G401 (cell line): ENCODE results near the gene AGAP1. TPM values are rescaled to one million over a fixed set of nuclear protein-coding genes. Genes with fewer than 3 reads are reported as not detected.

Experiments used
- DNase-seq: peaks from one replicate; pipeline ENCODE4 v3.0.0-alpha.2; 2015; ENCODE audit warnings: low spot score
- in situ Hi-C: cut with HindIII; loops from 2 replicates; pipeline ENCODE4 v1.10.0; 2016; ENCODE audit warnings: low sequenced_read_pairs, mixed read lengths
- total RNA-seq: library from RNA; depleted of rRNA; stranded (reverse); fragments of >200 nt; shearing (Covaris generic); gene quantifications from 2 replicates; pipeline ENCODE4 v1.2.3, GENCODE V29; 2014

The AGAP1 gene
- total RNA-seq, 1 experiment from 2014 or later, result 14.4 TPM

DNA sequence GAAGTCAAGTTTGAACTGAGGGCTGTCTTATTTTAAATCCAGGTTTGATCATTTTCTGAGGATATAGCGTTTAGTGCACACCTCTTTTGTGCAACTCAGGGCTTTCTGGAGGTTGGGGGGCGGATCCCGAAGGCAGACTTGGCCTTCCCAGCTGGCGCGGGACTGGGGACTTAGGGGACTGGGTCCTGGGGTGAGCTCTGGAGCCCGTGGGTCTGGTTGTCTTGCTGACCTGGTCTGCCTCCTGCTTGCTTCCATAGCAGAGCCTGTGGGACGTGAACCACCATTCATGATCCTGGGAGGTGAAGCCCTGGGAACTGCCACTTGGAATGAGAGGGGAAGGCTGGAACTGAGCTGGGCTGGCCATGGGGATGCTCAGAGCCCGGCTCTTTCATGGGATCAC, 63.1 kb downstream of the AGAP1 start:
- in situ Hi-C loops, result loop anchor here (10.0 kb wide), 1 partner anchor 68 kb away; no protein-coding TSS in a partner anchor
- DNase-seq, result no peak

DNA sequence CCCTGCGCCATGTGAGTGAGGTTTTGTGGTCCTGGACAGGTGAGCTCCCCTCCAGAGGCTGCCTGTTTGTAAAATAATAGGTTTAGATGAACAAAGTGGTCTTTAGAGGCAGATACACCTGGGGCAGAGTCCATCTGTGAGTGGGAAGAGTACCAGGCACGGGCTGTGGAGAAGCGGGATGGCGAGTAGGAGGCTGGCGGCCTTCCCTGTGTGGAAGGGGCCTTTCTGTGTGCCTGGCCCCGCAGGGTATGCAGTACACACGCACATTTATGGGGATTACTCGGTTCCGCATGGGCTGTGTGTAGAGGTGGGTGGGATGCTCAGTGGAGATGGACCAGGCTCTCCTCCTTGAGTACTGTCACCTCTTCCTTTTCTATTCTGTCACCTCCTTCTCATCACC, 64.1 kb downstream of the AGAP1 start:
- DNase-seq, result no peak
- in situ Hi-C loops, result loop anchor here (10.0 kb wide), 1 partner anchor 67 kb away; no protein-coding TSS in a partner anchor

DNA sequence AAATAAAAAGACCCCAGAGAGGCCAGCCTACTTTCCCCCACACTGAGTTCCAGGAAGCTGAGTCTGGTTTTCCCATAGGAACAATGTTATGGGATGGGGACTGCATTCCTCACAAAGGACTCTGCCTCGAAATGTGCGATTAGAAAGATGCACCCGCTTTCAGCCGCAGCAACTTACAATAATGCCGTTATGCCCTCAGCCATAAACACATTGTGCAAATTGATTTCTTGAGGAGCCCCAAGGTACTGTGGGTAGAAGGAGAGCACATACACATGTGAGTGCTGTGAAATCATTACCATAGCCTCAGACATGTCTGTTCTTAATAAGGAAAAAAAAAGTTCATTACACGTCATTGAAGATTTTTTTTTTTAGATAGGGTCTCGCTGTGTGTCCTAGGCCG, 64.7 kb downstream of the AGAP1 start:
- in situ Hi-C loops, result loop anchor here (10.0 kb wide), 1 partner anchor 66 kb away; no protein-coding TSS in a partner anchor
- no peak for DNase-seq

DNA sequence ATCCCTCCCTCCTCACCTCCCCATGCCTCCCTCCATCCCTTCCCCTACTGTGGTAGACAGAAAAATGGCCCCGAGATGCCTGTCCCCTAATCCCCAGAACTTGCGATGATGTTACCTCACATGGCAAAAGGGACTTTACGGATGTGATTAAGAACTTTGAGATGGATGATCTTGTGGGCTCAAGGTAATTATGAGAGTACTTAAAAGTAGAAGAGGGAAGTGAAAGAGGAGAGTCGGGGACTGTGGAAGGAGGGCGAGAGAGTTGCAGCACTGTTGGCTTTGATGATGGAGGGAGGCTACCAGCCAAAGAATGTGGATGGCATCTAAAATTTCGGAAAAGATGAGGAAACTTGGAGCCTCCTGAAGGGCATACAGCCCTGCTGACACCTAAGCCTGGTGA, 66.5 kb downstream of the AGAP1 start:
- DNase-seq, result no peak
- in situ Hi-C loops, result no loop called here

DNA sequence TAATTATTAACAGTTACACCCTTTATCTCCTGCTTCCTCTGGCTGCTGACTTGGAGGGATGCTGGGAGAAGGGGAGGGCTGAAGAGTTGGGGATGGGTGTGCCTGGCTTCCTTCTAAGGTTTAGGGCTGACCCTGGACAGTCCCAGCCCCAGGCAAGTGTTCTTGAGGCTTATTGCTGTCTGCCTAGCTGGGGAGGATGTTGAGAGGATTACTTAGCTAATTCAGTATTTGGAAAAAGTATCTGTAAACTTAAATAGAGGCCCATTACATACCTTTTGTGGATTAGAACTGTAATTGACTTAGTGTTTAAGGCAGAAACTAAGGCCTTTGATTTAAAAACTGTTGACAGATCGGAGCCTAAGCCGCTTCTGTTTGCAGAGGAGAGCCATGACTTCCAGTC, 67.6 kb downstream of the AGAP1 start:
- no peak for DNase-seq
- in situ Hi-C loops, result no loop called here

DNA sequence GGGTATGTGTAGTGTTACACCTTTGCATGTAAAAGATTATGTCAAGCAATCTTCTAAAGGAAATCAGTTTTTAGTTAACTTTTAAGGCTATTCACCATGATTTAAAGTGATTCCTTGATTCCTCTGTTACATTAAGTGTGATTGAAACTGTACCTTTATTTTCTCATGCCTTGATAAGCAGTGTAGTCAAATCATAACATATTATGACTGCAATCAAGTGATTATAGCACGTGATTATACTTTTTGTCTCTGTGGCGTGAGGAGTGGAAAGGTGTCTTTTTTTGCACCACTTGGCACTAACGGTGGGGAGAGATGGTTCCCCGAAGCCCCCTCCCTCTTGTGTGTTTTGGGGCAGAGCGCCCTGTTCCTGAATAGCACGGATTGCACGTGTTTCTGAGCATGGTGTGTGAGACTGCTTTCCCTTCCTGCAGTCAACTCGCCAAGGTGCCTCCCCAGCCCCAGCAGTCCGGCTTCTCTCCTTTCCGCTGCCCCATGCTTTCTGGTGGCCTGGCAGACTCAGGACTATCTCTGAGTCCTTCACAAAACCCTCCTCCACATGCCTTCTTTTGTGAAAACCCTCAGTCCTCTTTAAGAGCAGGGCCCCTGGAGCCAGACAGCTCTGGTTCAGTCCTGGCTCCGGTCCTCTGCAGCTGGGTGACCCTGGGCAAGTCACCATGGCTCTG, 68.4 kb downstream of the AGAP1 start:
- in situ Hi-C loops, result no loop called here
- no peak for DNase-seq

DNA sequence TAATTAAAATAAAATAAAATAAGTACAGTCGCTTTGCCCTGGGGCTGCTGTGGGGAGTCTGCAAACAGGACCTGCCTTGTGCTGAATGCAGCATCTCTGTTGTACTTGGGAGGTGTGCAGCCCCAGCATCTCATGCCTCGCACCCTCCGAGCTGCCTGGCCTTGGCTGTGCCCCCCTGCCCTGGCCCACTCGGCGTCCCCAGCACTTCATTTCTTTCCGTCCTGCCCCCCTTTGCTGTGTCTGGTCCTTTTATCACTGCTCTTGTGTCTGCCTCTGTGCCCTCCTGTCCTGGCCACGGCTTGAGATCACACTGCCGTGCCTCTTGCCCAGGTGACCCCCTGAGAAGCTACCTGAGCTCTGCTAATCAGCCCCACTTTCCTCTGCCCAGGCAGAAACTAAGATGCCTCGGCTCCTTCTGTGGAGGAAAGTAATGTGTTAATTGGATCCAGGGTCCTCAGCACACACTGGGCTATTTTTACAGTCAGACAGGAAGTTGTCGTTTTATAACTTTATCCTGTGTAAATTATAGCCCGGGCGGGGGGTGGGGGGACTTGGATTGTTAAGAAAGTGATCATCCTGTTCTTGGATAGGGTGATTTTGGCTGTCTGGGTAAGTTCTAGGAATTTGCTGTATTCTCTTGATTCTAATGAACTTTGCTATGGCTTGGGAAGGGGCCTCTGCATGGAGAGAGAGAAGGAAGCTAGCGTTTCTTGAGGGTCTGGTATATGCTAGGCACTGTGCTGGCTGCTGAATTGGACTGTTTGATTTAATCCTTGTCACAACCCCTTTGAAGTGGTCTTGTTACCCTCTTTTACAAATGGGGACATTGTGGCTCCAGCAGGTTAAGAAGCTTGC, 69.4 kb downstream of the AGAP1 start:
- no peak for DNase-seq
- in situ Hi-C loops, result no loop called here

DNA sequence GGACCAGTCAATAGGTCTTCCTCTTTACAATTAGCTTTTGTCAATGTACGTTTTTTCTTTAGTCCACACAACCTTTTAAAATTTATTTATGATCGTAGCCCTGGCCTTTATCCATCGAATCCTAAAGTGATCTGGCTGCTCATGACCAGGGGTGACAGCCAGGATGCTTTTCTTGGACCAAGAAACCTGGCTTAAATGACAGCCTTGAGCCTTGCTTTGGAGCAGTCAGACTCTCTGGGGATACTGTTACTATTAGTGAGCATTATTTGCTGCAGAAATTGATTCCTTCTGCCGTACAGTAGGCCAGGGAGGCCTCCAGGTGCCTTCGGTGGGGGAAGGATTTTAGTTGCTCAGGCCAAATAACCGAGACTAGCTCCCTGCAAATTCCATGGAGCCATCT, 70.2 kb downstream of the AGAP1 start:
- no peak for DNase-seq
- in situ Hi-C loops, result no loop called here

DNA sequence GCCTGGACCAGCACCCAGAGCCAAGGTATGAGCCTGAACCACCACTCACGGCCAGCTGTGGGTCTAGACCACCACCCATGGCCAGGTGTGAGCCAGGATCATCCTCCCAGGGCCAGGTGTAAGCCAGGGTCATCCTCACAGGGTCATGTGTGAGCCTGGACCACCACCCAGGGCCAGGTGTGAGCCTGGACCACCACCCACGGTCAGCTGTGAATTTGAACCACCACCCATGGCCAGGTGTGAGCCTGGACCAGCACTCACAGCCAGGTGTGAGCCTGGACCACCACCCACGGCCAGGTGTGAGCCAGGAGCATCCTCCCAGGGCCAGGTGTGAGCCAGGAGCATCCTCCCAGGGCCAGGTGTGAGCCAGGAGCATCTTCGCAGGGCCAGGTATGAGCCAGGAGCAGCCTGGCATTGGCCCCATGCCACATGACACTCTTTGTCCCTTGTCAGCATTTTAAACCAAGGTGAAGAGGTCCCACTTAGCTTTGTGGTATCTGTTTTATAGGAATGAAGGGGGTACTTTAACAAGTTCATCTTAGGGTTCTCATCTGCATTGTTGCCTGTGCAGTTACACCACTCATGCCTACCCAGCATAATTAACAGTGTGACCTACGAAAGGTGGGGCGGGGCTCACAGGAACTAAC, 71.2 kb downstream of the AGAP1 start:
- DNase-seq, result no peak
- in situ Hi-C loops, result no loop called here

DNA sequence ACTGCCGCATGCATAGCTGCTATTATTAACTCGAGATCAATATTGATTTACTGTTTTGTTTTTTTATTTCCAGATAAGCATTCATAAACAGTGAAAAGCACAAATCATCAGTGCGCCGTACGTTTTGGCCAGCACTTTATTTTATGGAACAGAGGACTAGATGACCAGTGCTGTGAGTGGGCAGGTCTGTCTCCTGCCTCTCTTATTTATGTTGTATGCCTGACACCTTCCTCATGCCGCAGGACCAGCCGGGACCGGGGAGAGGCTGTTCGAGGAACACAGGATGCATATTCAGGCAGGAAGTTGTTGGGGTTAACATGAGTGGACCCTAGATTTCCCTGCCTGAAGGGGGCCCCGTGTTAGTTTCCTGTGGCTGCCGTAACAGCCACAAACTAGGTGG, 72.6 kb downstream of the AGAP1 start:
- no peak for DNase-seq
- in situ Hi-C loops, result no loop called here

DNA sequence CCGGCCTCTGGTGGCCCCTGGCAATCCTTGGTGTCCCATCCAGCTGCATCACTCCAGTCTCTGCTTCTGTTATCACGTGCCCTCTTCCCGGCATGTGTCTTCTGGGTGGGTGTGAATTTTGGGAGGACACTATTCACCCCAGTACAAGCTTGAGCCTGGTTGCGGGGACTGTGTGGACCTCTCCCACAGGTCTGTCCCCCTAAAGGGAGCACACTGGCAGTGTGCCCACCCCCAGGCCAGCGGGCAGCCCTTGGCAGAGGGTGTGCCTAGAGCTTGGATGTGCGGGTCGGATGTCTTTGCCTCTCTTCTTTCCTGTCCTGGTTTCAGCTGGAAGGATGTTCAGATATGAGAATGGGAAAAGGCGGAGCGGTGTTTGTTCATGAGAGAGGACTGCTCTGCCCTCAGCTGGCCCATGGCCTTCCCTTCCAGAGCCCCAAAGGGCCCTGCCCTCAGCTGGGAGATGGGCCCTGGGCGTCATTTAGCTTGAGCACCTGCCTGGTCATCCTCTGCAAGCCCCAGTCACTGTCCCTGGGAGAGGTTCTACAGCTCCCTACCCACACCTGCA, 73.2 kb downstream of the AGAP1 start:
- DNase-seq, result no peak
- in situ Hi-C loops, result no loop called here

DNA sequence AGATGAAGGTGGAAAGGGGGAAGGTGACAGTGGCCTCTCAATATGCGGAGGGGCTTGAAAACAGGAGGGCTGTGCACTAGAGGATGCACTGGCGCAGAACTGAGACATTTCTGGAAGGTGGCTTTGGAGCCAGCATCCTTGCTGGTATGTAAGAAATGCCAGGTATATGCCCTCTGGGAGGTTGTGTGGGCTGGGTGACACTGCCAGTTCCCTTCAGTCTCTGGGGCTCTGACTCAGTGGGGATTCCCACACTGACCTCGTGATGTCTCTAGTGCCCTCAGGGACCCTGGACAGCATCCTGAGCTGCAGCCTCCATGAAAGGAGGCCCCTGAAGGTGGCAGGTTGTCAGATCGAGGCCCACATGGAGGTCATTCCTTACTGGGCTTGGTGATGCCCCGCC, 74.0 kb downstream of the AGAP1 start:
- no peak for DNase-seq
- in situ Hi-C loops, result no loop called here

DNA sequence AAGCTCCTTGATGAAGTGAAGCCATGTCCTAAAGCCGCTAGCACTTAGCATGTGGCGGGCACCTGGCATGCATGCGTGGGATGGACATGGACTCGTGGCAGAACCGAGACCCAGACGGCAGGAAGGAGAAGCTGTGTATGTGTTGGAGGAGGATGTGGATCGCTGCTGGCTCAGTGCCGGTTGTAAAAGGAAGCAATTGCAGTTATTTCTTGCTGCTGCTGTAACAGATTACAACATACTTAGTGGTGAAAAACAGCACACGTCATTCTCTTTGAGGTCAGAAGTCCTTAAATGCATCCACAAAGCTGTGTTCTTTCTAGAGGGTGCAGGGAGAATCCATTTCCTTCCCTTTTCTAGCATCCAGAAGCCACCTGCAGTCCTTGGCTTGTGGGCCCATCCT, 74.6 kb downstream of the AGAP1 start:
- in situ Hi-C loops, result no loop called here

DNA sequence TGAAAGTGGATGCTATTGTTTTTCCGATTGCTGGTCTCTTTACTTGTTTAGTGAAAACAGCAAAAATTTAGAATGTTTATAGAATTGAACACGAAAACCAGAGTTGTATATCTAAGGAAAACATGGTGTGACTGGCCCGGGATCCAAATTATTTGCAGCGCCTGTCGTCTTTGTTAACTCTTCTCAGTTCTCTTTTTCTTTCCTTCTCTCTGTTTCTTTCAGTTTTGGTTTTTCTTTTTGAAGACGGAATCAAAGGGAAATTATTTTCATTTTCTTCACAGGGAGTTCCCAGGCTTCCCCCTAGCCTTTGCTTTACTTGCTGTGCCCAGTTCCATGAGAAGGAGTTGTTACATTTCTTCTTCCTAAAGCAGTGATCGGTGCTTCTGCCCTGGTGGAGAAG, 76.0 kb downstream of the AGAP1 start:
- DNase-seq, result no peak
- in situ Hi-C loops, result no loop called here

More for the DNA sequence above, 74.6 kb downstream of the AGAP1 start:
- no peak for DNase-seq

DNA sequence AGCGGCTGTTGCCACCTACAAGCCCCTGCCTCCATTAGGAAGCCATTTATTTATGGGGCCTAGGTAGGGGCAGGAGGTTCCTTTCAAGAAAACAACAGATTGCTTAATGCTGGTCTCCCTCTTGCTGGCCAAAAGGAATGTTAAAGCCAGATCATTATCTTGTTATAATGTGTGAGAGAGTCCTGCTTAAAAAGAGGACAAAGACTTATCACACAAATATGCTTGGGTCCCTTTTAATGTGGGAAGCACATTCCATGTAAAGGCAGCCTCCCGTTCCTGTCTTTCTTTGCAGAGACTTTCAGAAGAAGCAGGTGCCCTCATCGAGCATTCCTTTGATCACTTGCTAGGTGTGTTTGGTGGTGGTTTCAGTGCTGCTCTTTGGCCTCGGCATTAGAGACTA, 76.4 kb downstream of the AGAP1 start:
- in situ Hi-C loops, result no loop called here
- no peak for DNase-seq

DNA sequence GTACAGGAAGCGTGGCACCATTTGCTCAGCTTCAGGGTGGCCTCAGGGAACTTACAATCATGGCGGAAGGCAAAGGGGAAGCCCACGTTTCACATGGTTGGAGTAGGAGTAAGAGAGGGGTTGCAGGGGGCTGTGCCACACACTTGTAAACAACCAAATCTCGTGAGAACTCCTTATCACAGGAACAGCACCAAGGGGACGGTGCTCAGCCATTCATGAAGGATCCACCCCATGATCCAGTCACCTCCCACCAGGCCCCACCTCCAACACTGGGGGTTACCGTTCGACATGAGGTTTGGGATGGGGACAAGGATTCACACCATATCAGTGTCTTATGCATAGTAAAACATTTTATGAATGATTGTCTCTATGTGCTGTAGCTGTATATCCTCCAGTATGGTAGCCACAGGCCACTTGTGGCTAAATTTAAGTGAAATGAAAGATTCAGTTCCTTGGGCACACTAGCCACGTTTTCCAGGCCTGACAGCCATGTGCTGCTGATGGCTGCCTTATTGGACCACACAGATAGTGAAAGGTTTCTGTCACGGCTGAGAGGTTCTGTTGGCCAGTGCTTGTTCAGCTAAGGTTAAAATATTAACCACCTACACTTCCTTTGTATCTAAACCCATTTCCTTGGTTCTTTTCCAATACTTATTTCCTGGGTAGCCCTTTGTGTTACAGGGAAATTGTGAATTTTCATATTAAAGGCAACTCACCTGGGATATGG, 77.3 kb downstream of the AGAP1 start:
- in situ Hi-C loops, result no loop called here
- DNase-seq, result no peak

DNA sequence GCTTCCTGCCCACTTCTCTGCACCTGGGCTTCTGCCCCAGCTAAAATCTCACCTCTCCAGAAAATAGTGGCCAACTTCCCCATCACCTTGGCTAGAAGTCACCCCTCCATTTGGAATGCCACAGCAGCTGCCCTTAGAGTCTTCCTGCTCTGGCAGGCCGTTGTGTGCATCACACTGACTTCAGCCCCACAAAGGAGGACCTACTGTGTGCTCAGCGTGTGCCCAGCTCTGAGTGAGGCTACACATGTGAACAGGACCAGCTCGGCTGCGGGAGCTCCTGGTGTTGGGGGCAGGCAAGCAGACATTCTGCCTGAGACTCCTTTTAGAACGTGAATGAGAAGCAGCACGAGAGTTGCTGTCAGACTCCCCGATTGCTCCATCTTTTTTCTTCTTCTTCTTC, 78.7 kb downstream of the AGAP1 start:
- no peak for DNase-seq
- in situ Hi-C loops, result no loop called here

DNA sequence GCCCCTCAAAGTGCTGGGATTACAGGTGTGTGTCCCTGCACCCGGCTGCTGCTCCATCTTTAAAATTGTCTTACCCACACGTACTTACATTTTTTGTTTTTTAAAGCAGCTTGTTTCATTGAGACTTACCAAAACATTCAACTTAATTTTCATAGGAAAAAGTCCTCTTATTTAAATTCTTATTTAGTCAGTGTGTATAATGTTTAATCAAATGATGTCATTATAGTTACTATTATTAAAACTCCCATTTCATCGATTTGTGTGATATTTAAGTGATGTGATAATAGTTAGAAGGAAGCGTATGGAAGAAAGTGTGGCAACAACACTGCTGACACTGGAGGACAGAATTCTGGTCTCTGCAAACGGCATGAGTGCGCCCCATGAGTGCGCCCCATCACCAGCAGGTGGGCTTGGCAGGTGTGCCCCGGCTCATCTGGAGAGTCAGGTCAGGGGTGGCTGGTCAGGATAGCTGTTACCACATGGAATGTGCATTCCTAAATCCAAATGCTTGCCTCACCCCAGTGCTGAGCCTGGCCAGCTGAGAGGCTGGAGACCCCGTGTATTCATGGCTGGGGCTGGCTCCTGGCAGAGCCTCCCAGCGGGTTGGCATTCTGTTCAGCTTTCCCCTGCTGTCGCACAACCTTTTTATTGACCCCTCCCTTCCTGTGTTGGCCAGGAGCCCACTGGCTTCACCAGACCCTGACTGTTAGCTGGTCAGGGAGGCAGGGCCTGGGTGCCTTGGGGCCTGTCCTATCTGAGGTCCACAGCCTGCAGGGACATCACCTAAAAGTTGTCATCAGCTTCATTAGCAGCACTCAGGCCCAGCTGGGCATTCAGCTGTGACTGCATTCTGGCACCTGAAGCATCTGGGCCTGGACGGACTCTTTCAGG, 79.7 kb downstream of the AGAP1 start:
- in situ Hi-C loops, result no loop called here
- no peak for DNase-seq
